ENCODE measurements around the gene RIT1.

DNA sequence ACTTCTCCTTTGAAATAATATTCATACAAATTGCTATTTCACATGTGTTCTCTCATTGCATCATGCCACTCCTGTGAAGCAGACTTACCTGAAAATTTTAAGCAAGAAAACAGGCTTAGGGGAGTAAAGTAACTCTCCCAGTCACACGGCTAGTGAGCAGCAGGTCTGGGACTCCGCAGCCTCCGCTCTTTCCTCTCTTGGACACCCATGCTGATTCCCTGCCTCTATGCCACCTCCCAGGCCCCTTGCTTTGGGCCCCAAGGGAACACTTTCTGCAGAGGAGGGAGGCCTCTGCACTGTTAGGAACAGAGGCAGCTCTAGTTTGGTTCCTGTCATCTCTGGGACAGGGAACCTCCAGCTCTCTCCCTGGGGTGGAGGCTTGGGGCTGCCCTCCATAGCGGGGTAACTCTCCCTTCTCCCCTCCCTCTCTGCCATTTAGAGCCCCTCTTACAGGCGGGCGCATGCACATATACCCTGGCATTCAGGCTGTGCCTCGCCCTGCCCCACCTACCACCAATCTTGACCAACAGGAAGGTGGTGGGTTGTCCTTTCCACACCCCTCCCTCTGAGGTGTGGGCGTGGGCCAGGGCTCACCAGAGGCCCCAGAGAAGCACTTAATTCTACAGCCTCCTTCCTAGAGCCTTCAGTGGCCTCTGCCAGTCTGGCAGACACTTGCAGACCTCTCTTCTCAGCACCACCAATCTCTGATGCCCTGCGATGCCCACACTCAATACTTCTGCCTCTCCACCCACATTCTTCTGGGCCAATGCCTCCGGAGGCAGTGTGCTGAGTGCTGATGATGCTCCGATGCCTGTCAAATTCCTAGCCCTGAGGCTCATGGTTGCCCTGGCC is 30.1 kb upstream of the RIT1 start, which contains the start of gene RXFP4:
- TF ChIP-seq, protein P1, sequence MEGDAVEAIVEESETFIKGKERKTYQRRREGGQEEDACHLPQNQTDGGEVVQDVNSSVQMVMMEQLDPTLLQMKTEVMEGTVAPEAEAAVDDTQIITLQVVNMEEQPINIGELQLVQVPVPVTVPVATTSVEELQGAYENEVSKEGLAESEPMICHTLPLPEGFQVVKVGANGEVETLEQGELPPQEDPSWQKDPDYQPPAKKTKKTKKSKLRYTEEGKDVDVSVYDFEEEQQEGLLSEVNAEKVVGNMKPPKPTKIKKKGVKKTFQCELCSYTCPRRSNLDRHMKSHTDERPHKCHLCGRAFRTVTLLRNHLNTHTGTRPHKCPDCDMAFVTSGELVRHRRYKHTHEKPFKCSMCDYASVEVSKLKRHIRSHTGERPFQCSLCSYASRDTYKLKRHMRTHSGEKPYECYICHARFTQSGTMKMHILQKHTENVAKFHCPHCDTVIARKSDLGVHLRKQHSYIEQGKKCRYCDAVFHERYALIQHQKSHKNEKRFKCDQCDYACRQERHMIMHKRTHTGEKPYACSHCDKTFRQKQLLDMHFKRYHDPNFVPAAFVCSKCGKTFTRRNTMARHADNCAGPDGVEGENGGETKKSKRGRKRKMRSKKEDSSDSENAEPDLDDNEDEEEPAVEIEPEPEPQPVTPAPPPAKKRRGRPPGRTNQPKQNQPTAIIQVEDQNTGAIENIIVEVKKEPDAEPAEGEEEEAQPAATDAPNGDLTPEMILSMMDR (IDR thresholded peaks at IDR 0.05) = no peak
- TF ChIP-seq POLR2A (IDR thresholded peaks at IDR 0.05) = no peak
